ENCODE results near the gene ID3.

- no peak for TF ChIP-seq CTCF (IDR thresholded peaks at IDR 0.05)
- no peak for TF ChIP-seq POLR2A (IDR thresholded peaks at IDR 0.05)
Measured at GRCh38 chr1:23562137-23562876, 3.0 kb upstream of the ID3 start.
